Stimulated activated CD4-positive, alpha-beta T cell treated with anti-CD3 and anti-CD28 coated beads, TNF-alpha, amount 100 ng/mL, for 24 hours (primary cell): ENCODE data around the gene CACNA1G.

Experiments
- DNase-seq, 3 experiments: peaks; one replicate each; pipeline ENCODE4 v3.0.0-alpha.2; 2020; ENCODE audit warnings: low read depth in 3 of 3

CACNA1G gene

GRCh38 chr17:50547736-50548083 lies 12.8 kb upstream of the CACNA1G start:
- no peak for DNase-seq

GRCh38 chr17:50548831-50549230 lies 11.7 kb upstream of the CACNA1G start:
- DNase-seq: no peak

DNA sequence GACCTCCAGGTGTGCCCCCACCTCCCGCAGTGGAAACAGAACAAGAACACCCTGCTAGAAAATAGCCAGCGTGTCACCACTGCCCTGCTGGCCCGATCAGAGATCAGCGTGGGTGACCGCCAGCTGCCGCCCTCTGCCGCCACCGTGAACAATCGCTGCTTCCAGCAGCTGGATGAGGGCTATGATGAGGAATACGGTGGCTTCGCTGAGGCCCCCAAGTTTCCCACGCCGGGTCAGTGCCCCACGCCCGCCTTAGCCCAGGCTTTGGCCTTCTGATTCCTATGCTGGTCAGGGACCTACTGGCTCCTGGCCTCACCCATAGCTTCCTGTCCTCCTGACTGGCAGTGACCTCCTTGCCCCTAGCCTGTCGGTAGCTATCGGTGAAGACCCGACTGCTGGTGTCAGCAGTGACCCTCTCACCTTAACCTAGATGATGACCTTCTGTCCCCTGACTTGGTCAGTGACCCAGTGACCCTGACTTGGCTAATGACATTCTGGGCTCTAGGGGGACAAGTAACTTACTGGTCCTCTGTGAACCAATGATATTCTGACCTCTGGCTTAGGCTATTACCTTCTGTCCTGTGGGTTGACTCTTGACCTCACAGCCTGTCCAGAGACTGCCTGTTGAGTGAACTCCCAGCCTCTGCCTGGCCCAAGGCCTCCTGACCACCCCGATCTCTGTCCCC lies 11.1 kb upstream of the CACNA1G start:
- DNase-seq: no peak

- no peak for DNase-seq
These were observed 10.5 kb upstream of the CACNA1G start for GRCh38 chr17:50549969-50550368.

DNA sequence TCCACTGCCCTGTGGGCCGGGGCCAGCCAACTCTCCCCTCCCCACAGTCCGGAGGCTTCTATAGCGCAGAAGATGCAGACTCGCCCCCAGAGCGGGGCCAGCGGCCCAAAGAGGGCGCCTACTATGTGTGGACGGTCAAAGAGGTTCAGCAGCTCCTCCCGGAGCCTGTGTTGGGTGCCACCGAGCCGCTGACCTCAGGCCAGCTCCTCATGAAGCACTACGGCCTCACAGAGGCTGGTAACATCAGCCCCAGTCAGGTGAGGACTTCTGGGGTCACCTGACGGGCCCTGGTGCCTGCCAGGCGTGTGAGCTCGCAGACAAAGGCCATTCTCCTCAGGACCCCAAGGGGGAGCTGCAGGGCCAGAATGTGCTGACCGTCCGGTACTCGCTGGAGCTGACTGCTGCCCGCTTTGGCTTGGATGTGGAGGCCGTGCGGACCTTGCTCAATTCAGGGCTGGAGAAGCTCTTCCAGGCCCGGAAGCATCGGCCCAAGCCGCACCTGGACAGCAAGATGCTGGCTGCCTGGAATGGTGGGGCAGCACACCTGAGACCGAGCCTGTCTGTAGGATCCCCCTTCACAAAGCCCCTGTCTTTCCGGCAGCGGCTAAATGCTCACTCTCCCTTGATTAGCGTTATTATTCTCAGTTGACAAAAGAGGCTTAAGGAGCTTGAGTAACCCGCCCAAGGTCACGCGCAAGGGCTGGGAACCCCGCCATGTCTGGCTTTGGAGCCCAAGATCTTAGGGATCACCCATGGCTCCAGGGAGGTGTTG lies 9.7 kb upstream of the CACNA1G start:
- no peak for DNase-seq

- no peak for DNase-seq
These were observed 9.1 kb upstream of the CACNA1G start for GRCh38 chr17:50551433-50551815.

DNA sequence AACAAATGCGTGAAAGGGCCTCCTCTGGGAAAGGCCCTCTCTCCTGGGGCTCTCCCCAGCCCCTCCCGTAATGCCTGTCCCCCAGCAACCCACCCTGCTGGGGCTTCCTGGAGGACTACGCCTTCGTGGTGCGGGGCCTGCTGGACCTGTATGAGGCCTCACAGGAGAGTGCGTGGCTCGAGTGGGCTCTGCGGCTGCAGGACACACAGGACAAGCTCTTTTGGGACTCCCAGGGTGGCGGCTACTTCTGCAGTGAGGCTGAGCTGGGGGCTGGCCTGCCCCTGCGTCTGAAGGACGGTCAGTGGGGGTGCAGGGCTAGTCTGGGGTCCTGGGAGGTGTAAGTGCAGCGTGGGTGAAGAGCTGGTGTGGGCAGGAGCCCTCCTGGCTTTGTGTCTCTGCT lies 8.6 kb upstream of the CACNA1G start:
- no peak for DNase-seq

GRCh38 chr17:50554201-50554600 lies 6.3 kb upstream of the CACNA1G start:
- DNase-seq: no peak

DNA sequence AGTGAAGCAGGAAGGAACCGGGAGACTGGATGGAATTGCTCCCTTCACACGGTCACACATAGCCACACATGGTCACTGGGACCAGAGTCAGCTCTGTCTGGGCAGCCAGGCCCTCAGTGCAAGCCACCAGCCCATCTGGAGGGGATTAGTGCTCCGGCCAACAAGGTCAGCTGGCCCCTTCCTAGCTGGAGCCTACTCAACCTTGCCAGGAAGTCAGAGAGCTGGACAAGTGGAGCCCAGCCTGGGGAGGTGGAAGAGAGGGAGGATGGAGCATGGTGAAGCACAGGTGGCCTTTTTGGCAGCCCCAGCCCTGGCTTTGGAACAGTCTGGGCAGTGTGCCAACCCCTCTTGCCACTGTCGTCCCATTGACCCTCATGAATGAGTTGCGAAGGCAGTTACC lies 3.7 kb upstream of the CACNA1G start:
- DNase-seq: no peak

DNA sequence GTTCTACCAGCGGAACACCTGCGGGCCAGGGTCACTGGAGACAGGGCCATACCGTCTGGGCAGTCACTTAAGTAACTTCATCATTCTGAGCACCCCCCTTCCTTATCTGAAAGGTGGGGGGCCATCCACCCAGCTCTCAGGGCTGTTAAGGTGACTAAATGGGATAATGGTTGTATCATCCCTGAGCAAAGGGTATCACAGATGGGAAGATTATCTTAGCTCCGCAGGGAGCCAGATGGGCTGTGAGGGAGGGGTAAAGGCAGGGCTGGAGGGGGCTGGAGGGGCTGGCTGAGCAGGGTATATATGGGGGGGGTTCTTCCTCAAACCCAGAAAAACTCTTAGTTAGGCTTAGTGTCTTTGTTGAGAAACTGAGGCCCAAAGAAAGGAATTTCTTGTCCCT lies 2.9 kb upstream of the CACNA1G start:
- no peak for DNase-seq

GRCh38 chr17:50558091-50558490 lies 2.4 kb upstream of the CACNA1G start:
- DNase-seq: no peak

DNA sequence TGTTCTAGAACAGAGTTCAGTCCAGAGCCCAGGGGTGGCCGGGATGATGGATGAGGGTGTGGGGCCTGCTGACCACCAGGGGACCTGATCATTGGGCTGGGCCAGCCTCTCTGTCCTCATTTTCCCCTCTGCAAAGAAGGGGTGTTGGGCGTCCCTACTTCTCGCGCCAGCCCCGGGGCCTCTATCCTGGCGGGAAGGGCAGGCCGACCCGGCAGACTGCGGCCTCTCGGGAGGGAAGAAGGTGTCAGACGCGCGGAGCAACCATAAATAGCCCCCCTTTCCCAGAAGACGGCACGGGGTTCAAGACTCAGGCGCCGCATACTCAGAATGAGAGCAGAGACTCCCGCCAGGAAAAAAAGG lies 2.0 kb upstream of the CACNA1G start:
- DNase-seq: no peak

- no peak for DNase-seq
These were observed 1.4 kb upstream of the CACNA1G start for GRCh38 chr17:50558941-50559614.

DNA sequence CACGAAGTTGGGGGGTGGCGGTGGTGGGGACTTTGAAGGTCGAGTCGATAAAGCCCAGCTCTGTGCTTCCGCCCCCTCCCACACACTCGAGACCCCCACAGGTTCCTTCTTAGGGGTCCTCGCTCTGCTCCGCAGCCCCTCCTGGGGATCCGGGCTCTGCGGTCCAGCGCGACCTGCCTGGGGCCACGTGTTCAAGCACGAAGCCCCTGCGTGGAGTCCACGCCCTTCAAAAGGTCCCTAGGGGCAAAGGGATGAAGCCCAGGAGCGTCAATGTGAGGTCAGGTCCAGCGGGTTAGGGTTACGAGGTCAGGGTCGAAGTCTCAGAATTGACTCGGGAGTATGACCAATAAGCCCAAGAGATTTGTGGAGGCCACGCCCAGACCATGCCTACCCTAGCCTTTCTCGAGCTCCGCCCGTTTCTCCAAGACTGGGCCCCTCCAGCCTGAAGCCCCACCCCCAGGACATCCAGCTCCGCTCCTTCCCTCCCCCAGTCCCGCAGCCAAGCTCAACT lies 786 bp upstream of the CACNA1G start:
- DNase-seq: peak in 1 of 3 experiments; percentile 38

DNA sequence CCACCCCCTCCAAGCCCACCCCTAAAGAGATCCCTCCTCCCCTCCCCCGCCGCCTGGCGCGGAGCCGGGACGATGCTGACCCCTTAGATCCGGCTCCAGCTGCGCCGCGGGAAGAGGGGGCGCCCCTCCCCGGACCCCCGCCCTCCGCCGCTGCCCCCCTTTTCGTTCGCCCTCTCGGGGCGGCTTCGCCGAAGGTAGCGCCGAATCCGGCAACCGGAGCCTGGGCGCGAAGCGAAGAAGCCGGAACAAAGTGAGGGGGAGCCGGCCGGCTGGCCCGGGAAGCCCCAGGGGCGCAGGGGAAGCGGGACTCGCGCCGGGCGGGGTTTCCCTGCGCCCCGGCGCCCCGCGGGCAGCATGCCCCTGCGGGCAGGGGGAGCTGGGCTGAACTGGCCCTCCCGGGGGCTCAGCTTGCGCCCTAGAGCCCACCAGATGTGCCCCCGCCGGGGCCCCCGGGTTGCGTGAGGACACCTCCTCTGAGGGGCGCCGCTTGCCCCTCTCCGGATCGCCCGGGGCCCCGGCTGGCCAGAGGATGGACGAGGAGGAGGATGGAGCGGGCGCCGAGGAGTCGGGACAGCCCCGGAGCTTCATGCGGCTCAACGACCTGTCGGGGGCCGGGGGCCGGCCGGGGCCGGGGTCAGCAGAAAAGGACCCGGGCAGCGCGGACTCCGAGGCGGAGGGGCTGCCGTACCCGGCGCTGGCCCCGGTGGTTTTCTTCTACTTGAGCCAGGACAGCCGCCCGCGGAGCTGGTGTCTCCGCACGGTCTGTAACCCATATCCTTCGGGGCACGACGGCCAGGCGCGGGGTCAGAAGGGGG lies 623 bp downstream of the CACNA1G start:
- DNase-seq: no peak

GRCh38 chr17:50561746-50562141 lies 1.2 kb downstream of the CACNA1G start:
- no peak for DNase-seq

DNA sequence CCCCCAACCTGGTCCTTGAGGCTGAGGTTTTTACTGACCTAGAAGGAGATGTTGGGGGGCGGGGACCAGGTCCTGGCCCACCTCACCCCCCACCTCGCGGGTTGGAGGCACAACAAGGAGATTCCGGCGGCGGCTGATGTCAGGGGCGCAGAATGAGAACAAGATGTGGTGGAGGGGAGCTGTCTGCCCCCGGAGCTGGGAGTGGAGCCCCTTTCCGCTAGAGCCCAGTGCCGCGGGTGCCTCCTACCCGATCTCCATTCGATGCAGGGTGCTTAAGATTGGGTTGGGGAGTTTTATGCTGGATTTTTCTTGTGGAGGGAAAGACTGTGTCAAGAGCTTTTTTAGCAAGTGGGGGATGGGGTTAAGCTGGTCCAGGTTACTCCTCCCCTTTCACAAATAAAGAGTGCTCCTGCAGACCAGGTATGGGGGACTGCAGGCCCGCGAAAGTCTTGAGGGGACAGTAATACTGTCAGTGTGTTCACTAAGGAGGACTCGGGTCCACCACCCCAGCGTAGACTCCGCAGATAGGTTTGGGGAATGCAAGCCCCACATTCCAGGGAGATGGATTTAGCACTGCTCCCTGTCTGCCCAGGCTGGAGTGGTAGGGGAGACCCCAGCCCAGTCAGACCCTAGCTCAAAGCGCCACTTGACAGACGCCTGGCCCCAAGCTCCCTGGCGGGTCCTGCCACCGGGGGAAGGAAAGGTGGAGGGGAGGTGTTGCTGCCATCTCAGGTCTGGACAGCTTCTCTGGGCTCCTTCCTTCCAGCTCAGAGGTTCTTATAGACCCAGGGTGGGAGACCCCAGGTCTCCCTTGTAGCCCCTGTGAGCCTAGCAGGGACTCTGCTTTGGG lies 2.0 kb downstream of the CACNA1G start:
- DNase-seq: no peak

GRCh38 chr17:50563092-50563511 lies 2.6 kb downstream of the CACNA1G start:
- no peak for DNase-seq

DNA sequence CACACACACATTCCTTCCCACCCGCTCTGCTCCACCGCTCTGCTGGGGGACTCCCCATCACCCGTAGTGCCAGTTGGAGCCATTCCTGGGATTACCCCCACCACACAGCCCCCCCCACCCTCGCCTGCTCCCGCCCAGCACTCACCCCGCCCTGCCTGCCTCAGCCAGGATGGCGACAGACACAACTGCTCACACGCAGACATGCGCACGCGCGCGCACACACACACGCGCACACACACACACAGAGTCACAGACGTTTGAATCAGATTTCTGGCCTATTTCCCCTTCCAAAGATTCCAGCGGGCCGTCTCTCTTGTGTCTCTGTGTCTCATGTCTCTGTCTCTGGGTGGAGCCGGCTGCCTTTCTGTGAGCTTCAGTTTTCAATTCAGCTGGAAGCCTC lies 4.4 kb downstream of the CACNA1G start:
- DNase-seq: no peak

GRCh38 chr17:50565402-50566350 lies 5.2 kb downstream of the CACNA1G start:
- DNase-seq: no peak
